Measurements from ENCODE around the gene RPS8. TPM values are rescaled to one million over a fixed set of nuclear protein-coding genes. Genes with fewer than 3 reads are reported as not detected.

RPS8 gene
- total and polyA plus RNA-seq, 8 donors = 322 to 3,429 (median 2,146) TPM

- Histone ChIP-seq H3K27ac (peak overlapping the region in 2 of 5 donors; percentile 38 to 56), H3K27me3 (no peaks in the 10 kb centered on the region), H3K4me3 (no peak overlapping the region), H3K9me3 (no peaks in the 10 kb centered on the region), H3K36me3 (no peaks in the 10 kb centered on the region), H3K4me1 (peaks cover 0 to 17% (median 3%) of the 10 kb centered on the region in 4 donors)
- WGBS, 5 donors = 77 to 89% (median 79%) methylated on average over 14 to 28 of the region's 28 CpGs
- intact Hi-C loops (cut with DNase I; ENCODE audit: low total_unique reads) = no loop called here
- no peak for TF ChIP-seq POLR2AphosphoS5 (IDR thresholded peaks at IDR 0.05)
- peak in 1 of 2 donors; percentile 53 for DNase-seq
Measured at GRCh38 chr1:44827197-44828002, 52.1 kb downstream of the RPS8 start.

- H3K27me3 ChIP-seq = no peaks in the 10 kb centered on the region
- H3K36me3 ChIP-seq = no peaks in the 10 kb centered on the region
- no peak for DNase-seq
- intact Hi-C loops (cut with DNase I; ENCODE audit: low total_unique reads) = no loop called here
- no peak overlapping the region for H3K4me3 ChIP-seq
- H3K27ac ChIP-seq = no peak overlapping the region
- WGBS, 5 donors = 91 to 96% (median 94%) methylated on average over 21 of the region's 21 CpGs
- H3K4me1 ChIP-seq = peaks cover 0 to 17% (median 3%) of the 10 kb centered on the region in 4 donors
- TF ChIP-seq CTCF (IDR thresholded peaks at IDR 0.05) = no peak
- no peak for TF ChIP-seq EP300 (IDR thresholded peaks at IDR 0.05)
- TF ChIP-seq POLR2A (IDR thresholded peaks at IDR 0.05) = no peak
- no peak for TF ChIP-seq POLR2AphosphoS5 (IDR thresholded peaks at IDR 0.05)
- no peaks in the 10 kb centered on the region for H3K9me3 ChIP-seq
Measured at GRCh38 chr1:44828003-44828651, 52.8 kb downstream of the RPS8 start.

Small RNAs within 50 kb of the gene (small RNA-seq; reads per million reads assigned to genes)
- gene RNU5D-1 (0.54 to 7.9 (median 5.0) reads per million in 4 donors), gene SNORD38A (588 to 917 (median 750) reads per million in 4 donors), gene SNORD38B (0 reads per million in 4 donors), gene SNORD46 (669 to 1,732 (median 1,441) reads per million in 4 donors), gene SNORD55 (0 reads per million in 4 donors)

Other genes starting within 250 kb of the RPS8 start
- gene TMEM53, start 101.1 kb upstream of the RPS8 start, total RNA-seq = 10 to 100 TPM in 1 of 5 donors, 1 to 10 TPM in 4; 2.4 to 22.8 (median 4.9) TPM
- 1 to 10 TPM; 6.9 to 9.4 (median 7.3) TPM for gene TMEM53, start 101.1 kb upstream of the RPS8 start, polyA plus RNA-seq
- gene ARMH1, start 100.8 kb upstream of the RPS8 start, total RNA-seq = 1 to 10 TPM in 2 of 5 donors, not detected in 3; 3.3 to 3.7 TPM
- gene ARMH1, start 100.8 kb upstream of the RPS8 start, polyA plus RNA-seq = 1 to 10 TPM; 4.4 to 8.6 (median 5.7) TPM
- not detected for gene RNU5D-1, start 44.4 kb upstream of the RPS8 start, total RNA-seq
- not detected for gene RNU5D-1, start 44.4 kb upstream of the RPS8 start, polyA plus RNA-seq
- gene KIF2C, start 35.7 kb upstream of the RPS8 start, total RNA-seq = 10 to 100 TPM in 3 of 5 donors, 1 to 10 TPM in 2; 2.3 to 34.8 (median 10.4) TPM
- gene KIF2C, start 35.7 kb upstream of the RPS8 start, polyA plus RNA-seq = 1 to 10 TPM; 1.4 to 6.5 (median 1.9) TPM
- 10 to 100 TPM in 1 of 5 donors, under 1 TPM in 1, not detected in 3; 0.87 to 60.0 TPM for gene BEST4, start 12.6 kb downstream of the RPS8 start, total RNA-seq
- under 1 TPM in 1 of 3 donors, not detected in 2; 0.35 TPM for gene BEST4, start 12.6 kb downstream of the RPS8 start, polyA plus RNA-seq
- 10 to 100 TPM in 4 of 5 donors, under 1 TPM in 1; 0.58 to 30.4 (median 24.3) TPM for gene PLK3, start 24.8 kb downstream of the RPS8 start, total RNA-seq
- gene PLK3, start 24.8 kb downstream of the RPS8 start, polyA plus RNA-seq = 10 to 100 TPM in 2 of 3 donors, 1 to 10 TPM in 1; 9.5 to 21.2 (median 13.5) TPM
- gene DYNLT4, start 31.8 kb downstream of the RPS8 start, total RNA-seq = 10 to 100 TPM in 1 of 5 donors, not detected in 4; 25.5 TPM
- gene DYNLT4, start 31.8 kb downstream of the RPS8 start, polyA plus RNA-seq = 1 to 10 TPM in 1 of 3 donors, under 1 TPM in 2; 0.38 to 4.4 (median 0.50) TPM
- 1 to 10 TPM in 2 of 5 donors, under 1 TPM in 1, not detected in 2; 0.89 to 4.1 (median 2.9) TPM for gene BTBD19, start 33.0 kb downstream of the RPS8 start, total RNA-seq
- 1 to 10 TPM; 1.4 to 2.9 (median 2.8) TPM for gene BTBD19, start 33.0 kb downstream of the RPS8 start, polyA plus RNA-seq
- gene PTCH2, start 67.7 kb downstream of the RPS8 start, total RNA-seq = 1 to 10 TPM in 2 of 5 donors, under 1 TPM in 1, not detected in 2; under 0.01 to 2.3 (median 1.8) TPM
- under 1 TPM; 0.19 to 0.50 (median 0.31) TPM for gene PTCH2, start 67.7 kb downstream of the RPS8 start, polyA plus RNA-seq
- gene EIF2B3, start 211.1 kb downstream of the RPS8 start, total RNA-seq = 100 to 1,000 TPM in 1 of 5 donors, 10 to 100 TPM in 1, 1 to 10 TPM in 2, under 1 TPM in 1; 0.58 to 294 (median 7.4) TPM
- gene EIF2B3, start 211.1 kb downstream of the RPS8 start, polyA plus RNA-seq = 10 to 100 TPM; 13.4 to 13.9 (median 13.4) TPM
- gene HECTD3, start 235.8 kb downstream of the RPS8 start, total RNA-seq = 100 to 1,000 TPM in 1 of 5 donors, 10 to 100 TPM in 4; 15.6 to 104 (median 50.0) TPM
- gene HECTD3, start 235.8 kb downstream of the RPS8 start, polyA plus RNA-seq = 10 to 100 TPM; 23.4 to 31.5 (median 26.1) TPM
- gene UROD, start 236.7 kb downstream of the RPS8 start, total RNA-seq = 100 to 1,000 TPM in 1 of 5 donors, 10 to 100 TPM in 4; 13.4 to 132 (median 41.6) TPM
- gene UROD, start 236.7 kb downstream of the RPS8 start, polyA plus RNA-seq = 10 to 100 TPM; 67.0 to 78.4 (median 73.3) TPM